OCI-M1 (cell line): ENCODE measurements around the gene FCRL4.

ENCODE experiments used
- DNase-seq: peaks from one replicate; lab custom pipeline; 2025; lab: John Stamatoyannopoulos, UW

The FCRL4 gene

GRCh38 chr1:157597959-157598667, at the start of gene FCRL4:
Gene FCRL4 (minus strand): TSS chr1:157598085. CDS start chr1:157597944, 141 bp downstream.
- no peak for DNase-seq

DNA sequence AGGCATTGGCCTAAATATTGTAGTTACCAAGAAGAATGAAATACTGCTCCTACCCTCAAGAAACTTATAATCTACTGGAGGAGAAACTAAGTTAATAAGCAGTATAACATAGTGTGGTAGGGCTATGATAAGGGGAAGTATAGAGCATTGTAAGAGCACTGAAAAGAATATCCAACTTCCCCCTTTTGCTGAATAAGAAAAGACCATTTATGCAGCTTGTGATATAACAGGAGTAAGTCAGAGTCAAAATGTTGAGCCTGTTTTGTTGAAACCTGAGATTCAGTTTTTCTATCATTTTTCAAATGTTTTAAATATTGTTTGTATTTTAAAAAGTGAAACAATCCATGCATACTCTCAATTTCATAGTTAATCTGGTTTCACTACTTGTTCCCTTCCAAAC, 48.3 kb upstream of the FCRL4 start:
- peak; percentile 42 for DNase-seq

GRCh38 chr1:157641177-157641576, 43.3 kb upstream of the FCRL4 start:
- no peak for DNase-seq

- no peak for DNase-seq
Measured at GRCh38 chr1:157639800-157640199, 41.9 kb upstream of the FCRL4 start.

- DNase-seq: no peak
Measured at GRCh38 chr1:157628773-157629172, 30.9 kb upstream of the FCRL4 start.

DNA sequence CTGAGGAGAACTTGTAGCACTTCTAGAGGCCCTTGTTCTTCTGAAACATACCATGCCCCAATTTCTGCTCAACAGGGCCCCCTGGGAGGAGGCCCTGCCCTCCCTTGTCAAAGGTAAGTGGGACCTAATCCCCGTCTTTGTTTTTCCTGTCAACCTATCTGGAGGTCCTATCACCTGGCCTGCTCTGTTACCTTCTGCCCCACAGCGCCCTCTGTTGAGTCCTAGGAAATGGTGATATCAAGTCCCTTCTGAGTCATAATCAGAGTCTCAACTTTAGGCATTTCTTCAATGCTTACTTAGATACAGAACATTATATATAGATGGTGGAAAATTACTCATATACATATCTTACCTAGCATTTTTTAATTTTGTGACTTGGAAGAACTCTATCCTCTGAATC, 28.2 kb upstream of the FCRL4 start:
- peak; percentile 41 for DNase-seq

DNA sequence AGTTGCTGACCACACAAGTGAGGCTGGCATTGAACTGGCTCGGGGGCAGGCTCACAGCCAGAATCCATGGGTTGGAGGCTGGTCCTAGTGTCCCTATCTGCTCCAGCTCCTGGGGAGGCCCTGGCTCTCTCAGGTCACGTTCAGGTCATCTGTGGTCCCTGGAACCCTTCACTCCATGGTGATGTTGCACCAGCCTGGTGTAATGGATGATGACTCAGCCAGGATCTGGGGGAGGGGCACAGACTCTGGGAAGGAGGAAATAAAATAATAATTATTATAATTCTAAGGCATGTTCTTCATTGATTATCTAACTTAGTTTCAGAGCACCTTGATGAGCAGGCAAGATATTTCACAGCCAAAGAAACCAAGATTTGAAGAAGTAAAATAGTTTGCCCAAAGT, 26.6 kb upstream of the FCRL4 start:
- DNase-seq: peak; percentile 26

- no peak for DNase-seq
Measured at GRCh38 chr1:157622471-157622870, 24.6 kb upstream of the FCRL4 start.

GRCh38 chr1:157618190-157618589, 20.3 kb upstream of the FCRL4 start:
- no peak for DNase-seq

DNA sequence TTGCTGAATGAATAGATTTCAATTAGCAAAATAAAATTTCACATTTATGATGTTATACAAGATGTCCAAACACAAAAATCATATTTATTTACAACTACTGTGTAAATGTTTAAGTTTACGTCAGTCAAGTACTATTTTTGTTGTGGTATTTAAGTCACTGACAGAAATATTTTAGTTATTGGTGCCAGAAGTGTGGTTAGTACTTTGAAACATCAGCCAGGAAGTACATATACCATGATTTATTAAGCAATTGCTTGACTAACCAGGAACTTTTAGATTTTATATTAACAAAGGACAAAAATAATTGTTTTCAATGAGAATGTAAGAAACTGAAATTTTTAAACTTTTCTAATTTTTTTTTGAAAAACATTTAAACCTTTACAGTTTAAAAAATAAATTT, 2.4 kb upstream of the FCRL4 start:
- DNase-seq: no peak

GRCh38 chr1:157596384-157596783, 1.5 kb downstream of the FCRL4 start:
- no peak for DNase-seq

DNA sequence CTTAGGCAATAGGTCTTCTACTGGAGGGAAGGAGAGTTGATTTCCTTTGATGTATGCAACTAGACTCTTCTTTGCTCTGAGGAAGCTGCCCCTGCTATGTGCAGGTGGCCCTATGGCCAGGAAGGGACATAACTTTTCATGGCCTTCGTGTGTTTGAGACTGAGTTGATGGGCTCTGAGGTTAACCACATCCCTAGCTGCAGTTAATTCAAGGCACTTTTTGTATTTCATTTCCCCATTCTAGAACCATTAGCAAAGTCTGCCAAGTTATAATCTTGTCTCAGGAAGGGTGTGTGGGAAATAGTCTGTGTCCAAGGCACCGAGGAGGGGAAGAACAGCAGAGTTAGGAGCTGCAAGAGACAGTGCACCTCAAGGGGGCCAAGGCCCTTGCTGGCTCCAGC, 2.5 kb downstream of the FCRL4 start:
- peak; percentile 47 for DNase-seq

DNA sequence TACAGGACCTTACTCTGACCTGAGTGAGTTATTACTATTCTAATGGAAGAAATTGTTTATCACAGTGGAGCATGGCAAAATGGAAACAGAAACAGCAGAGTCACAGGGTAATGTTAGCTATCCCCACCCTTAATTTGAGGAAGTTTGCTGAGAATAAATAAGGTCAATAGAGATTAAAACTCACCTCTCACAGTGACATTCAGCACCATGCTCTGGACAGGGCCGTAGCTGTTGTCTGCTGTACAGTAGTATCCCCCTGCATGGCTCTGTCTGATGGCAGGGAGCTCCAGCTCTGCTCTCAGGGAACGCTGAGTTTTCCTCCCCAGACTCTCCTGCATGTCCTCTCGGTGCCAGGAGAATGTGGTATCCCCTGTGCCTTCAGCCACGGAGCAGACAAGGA, 11.9 kb downstream of the FCRL4 start:
- DNase-seq: peak; percentile 20

GRCh38 chr1:157584503-157584902, 13.4 kb downstream of the FCRL4 start:
- no peak for DNase-seq

DNA sequence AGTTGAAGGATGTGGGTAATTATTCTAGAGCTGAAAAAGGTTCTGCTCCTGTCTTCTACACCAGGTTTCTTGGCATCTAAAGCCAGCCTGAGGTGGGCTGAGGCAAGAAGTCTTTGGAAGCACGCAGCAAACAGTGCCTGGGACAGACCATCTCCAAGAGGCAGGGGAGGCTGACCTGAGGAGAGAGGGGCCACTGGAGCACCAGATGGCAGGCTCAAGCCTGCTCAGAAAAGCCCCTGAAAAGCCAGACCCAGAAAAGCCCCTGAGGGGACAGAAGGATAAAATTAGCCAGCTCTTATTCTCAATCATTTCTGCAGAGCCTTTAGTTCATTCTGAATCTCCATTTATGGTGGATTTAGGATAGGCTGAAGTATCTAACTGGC, 17.1 kb downstream of the FCRL4 start:
- no peak for DNase-seq

DNA sequence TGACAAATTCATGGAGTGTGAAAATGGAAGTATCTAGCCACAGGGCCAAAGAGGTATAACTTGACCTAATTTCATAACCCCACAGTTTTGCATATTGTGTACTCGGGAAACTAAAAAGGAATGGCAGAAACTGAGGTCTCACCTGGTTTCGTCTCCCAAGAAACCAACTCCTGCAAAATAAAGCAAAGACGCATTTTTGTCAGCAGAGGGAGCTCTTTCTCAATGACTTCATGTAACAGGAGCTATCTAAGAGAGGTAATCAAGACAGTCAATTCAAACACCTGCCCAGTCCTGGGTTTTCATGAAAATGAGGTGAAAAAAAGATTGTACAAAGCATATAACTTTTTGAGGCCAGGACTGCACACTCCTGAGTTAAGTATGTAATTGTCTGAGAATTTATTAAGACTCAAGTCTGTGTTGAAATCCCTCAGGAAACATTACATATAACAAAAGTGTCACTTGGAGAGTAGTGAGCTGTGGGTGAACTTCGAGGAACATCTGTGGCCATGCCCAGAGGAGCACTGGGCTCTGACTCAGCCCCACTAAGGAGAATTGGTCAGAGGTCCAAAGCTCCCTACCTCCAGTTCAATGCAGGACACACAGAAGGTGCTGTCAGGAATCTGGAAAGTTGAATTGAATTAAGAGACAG, 17.6 kb downstream of the FCRL4 start:
- peak; percentile 77 for DNase-seq

- no peak for DNase-seq
Measured at GRCh38 chr1:157577420-157577819, 20.5 kb downstream of the FCRL4 start.

- no peak for DNase-seq
Measured at GRCh38 chr1:157575744-157576143, 22.1 kb downstream of the FCRL4 start.

DNA sequence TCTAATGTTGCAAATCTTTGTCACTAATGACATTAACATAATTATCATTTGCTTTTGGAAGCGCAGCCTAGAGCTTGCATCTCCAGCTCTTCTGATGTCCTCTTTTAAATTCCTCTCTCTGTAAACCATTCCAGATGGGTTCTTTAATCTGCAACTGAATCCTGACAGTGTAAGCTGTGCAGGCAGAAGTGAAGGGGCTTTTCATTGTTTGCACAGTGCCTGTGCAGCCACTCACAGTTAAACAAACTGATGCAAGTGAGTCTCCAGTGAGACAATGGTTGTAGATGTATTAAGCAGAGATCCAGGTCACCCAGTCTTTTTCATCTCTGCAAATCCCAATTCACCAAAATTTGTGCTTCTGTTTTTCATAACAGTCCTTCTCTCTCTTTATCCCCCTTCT, 23.0 kb downstream of the FCRL4 start:
- DNase-seq: no peak

- DNase-seq: peak; percentile 72
Measured at GRCh38 chr1:157566484-157567300, 31.2 kb downstream of the FCRL4 start.

- DNase-seq: no peak
Measured at GRCh38 chr1:157562515-157562914, 35.4 kb downstream of the FCRL4 start.

GRCh38 chr1:157558119-157558518, 39.8 kb downstream of the FCRL4 start:
- no peak for DNase-seq
